Germinal center (tissue), 1 donor: ENCODE data around the gene BRAT1.

Experiments
- DNase-seq: peaks from one replicate; pipeline ENCODE4 v3.0.0; 2012; ENCODE audit warnings: mixed read lengths, low spot score

BRAT1 gene

DNA sequence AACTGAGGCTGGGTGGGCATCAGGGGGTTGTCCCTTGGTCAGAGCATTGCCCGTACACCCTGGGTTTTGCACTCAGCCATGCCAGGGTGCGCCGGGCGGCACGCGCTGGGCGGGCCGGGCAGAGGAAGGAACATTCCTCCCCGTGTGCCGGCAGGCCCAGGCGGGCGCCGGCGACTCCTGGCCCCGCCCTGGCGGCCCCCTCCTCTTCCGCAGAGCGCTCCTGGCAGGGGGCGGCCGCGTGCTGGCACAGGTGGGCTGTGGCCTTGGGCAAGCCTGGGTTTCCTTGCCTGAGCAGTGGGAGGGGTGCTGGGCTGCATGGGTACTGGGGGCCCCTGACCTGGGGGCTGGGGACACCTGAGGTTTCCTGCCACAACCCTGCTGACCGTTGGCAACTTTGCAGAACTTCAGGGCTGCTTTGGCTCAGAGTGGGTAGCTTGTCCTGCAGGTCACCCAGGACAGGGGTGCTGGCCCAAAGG, 31.8 kb downstream of the BRAT1 start:
- no peak for DNase-seq

DNA sequence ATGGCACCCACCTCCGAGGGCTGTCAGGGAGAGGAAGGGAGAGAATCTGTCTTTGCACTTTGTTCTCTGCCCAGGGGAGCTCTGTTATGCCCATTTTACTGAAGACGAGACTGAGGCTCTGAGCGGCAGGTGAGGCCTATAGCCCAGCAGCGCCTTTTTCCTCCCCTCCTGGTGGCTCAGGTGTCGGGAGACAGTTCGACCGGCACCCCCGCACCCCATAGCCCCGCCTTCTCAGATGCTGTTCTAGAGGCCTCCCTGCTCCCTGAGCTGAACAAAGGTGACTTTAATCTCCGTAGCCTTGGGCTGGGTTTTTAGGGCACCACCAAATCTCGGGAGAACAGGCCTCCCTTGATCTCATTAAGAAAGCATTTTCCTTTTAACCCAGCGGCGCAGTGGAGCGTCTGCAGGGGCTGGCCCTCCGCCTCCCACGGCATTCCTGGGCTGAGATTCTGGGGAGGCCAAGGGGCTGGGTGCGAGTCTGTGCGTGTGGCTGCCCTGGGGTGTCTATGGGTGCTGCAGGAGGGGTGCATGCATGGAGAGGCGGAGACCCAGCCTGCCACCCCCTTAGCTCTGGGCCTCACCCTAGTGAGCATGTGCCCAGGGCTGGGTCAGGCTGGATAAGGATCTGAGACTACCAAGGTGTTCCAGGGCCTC, 32.4 kb downstream of the BRAT1 start:
- DNase-seq, result no peak

DNA sequence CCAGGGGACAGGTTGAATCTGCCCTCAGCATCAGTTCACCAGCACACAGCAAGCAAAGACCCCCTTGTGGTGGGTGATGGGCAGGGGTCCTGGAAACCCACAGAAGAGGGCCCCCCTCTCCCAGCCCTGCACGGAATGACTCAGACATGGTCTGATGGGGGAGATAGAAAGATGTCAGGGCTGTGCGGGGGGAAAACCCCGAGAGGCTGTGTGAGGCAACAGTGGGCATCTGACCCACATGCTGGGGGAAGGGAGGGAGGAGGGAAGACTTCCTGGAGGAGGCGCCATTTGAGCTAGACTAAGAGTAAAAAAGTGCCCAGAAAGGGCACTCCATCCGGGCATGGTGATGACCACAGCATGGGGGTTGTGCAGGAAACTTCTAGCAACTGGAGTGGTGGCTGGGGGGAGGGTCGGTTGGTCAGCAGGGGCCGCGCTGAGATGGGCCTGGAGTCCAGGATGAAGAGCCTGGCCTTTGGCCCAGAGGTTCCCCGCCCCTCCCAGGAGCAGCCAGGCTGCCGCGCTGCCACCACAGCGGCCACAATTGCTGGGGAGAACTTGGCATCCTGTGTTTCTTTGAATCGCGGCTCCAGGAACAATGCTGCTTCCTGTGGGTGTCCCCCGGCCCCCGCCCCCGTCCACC, 33.3 kb downstream of the BRAT1 start:
- no peak for DNase-seq

DNA sequence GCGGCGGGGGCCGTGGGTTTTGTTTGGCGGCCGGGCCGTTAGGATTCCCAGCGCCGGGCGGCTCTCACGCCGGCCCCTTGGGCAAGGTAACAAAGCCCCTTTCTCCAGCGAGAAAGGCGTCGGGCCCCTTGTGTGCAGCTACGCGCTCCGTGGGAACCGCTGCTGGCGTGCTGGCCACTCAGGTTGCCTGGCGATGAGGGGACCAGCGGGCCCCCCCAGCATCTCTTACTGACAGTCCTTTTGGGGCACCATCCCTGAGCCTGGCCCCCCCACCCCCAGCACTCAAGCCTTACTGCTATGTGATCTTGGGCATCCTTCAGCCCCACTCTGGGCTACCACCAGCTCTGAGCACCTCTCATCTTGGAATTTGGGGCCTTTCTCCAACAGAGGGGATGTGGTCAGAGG, 34.0 kb downstream of the BRAT1 start:
- DNase-seq, result no peak

DNA sequence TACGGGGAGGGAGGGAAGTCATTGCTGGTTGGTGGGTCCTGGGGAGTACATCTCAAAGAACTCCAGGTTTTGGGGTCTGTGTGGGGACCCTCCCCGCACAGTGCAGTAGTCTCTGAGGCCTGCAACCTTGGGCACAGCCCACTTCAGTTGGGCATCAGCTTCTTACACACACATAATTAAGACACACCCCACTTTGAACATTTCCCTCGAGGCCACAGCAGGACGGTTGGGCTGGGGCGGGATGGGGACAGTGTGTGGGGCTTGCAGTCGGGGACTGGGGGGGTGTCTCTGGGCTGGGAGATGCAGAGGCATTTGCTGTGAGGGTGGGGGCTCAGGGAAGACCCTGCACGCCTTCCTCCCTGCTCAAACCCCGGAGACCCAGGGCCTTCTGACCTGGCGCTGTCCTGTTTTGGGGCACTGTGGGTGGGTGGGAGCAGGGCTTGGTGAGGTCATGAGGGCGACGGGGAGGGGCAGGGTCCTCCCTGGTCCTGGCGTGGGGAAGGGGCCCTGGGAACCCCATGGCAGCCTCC, 34.5 kb downstream of the BRAT1 start:
- no peak for DNase-seq

DNA sequence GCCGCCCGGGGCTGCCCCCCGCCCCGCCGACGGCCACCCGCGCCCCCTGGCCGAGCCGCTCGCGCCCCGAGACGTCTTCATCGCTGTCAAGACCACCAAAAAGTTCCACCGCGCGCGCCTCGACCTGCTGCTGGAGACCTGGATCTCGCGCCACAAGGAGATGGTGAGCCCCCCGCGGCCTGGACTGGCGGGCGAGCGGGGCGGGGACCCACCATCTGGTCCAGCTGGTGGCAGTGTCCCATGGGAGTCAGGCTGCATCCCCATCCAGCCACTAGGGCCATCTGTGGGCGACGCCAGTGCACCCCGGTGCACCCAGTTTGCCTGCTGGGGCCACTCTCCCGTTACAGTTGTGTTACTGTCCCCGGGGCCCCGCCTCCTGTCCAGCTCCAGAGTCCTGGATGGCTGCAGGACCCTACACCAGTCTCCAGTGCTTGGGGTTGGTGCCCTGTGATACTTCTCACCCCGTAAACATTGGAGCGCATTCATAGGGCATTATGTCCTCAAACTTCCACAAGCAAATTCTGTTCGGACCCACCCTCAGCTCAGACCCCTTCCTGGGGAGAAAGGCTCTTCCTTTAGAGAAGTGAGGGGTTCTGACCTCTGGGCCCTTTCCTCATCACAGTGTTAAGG, 35.1 kb downstream of the BRAT1 start:
- peak; percentile 33 for DNase-seq

DNA sequence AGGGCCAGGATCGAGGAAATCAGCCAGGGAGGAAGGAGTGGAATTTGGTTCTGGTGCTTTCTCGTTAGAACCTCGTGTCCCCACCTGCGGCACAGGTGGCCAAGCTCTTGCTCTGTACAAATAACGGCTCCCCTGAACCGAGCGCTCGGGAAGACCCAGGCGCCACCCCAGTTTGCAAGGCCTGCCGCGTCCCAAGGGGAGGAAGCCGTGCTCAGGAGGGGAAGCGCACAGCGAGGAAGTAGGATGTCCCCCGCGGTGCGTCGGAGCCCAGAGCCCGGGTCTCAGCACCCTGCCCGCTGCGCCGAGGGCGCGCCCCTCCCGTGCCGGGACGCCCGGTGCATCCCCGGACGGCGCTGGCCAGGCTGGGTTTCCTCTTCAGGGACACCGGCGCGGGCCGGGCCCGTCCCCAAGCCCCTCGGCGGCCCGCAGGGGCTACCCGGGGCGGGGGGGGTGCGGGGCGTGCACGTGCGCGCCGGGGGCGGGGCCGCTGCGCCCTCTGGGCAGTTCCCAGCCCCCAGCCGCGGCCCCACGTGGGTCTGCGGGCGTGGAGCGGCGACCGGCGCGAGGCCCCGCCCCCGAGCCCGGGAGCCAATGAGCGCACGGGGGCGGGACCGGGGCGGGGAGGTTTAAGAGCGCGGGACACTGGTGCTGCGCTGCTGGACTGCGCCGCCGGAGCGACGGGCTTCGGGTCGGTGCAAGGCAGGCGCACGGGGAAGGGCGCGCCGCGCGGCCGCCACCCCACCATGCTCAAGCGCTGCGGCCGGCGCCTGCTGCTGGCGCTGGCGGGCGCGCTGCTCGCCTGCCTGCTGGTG, 36.0 kb downstream of the BRAT1 start, which contains the start of gene LFNG:
Gene LFNG (plus strand): TSS at position 656 of the 812 bp plus-strand sequence. CDS start 88 bp downstream, at position 744.
- DNase-seq, result peak; percentile 97

DNA sequence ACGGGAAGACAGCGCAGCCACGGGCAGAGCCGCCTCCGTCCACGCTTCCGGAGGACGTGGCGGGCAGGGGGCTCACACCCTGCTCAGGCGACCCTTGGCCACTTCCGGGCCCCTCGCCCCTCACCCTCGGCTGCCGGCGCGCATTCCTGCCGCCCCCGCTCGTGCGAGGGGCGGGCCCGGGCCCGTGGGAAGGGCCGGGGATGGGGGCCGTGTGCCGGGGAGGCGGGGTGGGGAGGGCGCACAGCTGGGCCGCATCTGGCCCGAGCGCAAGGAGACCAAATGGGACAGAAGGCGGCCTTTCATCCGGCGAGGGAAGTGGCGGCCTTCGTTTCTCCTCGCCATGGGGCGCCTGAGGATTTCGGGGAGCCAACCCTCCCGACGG, 36.6 kb downstream of the BRAT1 start:
- DNase-seq, result no peak

DNA sequence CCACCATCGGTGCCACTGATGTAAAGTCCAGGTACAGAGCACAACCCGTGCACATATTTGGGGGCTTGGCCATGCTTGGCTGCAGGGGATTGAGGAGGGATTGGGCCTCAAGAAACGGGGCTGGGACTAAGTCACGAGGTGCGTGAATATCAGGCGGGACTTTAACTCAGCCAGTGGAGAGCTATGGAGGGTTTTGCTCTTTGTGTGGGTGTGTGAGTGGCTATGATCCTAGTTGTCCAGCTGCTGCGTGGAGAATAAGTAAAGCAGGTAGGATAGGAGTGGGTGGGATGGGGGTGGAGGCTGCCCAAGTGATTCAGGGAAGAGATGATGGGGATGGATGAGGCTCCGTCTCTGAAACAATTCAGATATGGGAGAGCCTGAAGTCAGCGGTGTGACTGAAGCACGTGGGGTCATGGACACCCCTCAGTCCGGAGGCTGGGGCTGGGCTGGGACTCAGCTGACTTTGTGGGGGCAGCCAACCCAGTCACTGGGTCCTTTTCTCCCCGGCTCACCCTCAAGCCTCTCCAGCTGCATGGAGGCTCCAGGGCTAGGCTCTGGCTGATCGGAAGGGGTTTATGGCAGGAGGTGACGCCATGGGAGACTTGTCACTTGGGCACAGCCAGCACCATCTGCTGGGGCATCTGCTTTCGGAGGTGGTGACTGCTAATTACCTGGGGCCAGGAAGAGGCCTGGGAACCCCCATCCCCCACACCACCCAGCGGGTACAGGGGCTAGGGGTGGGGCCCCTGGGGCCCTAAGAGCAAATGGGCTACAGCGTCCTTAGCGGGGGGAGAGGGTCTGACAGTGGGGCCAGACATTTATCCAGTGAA, 37.4 kb downstream of the BRAT1 start:
- DNase-seq, result no peak

DNA sequence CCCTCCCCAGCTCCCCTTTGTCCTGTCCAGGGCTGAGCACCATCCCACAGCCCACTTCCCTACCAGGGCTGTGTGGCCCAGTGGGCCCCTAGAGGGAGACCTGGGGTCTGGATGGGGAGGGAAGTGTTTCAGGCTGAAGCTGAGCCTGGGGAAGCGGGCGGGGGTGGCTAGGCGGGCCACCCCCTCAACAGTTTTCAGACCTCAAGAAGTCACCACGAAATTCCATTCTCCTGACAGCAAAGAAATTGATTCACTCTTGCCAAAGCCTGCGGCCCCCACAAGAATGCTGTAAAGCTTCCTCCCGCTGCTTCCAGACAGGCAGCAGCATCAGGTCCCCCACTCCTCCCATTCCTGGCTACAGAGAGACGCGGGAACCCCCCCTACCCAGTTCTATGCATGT, 38.3 kb downstream of the BRAT1 start:
- DNase-seq, result no peak

DNA sequence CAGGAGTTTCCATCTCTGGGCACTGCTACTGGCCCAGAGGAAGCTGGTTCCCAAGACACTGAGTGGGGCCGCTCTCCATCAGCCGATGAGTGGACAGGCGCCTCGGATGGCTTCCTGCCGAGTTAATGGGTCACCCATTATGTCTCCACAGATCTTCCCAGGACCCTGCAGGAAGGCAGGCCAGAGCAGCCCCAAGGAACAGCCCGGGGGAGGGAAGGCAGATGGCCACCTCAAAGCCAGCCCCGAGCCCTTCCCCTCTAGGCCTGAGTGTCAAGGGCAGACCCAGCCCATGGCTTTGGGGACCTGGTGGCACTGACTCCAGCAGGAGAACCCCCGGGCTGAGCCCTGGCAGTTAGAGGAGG, 39.1 kb downstream of the BRAT1 start:
- no peak for DNase-seq

DNA sequence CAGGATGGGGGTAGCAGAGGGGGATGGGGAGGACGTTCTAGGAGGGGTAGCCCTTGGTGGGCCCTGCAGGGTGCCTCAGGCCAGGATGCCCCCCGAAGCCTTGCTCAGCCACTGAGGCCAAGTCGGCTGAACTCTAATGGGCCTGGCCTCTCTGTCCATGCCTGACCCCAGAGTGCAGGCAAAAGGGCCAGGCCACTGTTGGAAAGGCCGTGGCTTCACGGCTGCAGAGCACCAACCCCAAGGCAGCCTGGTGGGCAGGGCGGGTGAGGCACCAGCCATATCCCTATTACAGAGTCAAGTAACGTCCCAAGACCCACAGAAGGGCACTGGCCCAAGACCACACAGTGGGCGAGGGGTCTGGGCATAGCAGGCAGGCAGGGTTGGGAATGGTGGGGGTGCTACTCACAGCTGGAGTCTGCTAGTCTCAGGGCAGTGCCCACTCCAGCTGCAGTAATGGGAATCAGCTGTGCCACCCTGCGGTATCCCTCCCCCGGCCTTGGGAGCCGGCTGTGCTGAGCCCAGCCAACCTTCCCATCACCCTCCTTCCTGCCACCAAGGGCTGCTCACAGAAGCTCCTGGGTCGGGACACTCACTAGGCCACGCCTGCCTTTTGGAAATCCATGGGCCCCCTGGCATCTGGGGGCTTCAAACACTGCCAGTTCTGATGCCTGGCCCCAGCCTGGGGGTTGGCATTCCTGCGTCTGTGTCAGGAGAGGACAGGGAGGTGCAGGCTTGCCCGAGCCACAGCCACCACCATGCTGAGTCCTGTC, 39.7 kb downstream of the BRAT1 start:
- no peak for DNase-seq

DNA sequence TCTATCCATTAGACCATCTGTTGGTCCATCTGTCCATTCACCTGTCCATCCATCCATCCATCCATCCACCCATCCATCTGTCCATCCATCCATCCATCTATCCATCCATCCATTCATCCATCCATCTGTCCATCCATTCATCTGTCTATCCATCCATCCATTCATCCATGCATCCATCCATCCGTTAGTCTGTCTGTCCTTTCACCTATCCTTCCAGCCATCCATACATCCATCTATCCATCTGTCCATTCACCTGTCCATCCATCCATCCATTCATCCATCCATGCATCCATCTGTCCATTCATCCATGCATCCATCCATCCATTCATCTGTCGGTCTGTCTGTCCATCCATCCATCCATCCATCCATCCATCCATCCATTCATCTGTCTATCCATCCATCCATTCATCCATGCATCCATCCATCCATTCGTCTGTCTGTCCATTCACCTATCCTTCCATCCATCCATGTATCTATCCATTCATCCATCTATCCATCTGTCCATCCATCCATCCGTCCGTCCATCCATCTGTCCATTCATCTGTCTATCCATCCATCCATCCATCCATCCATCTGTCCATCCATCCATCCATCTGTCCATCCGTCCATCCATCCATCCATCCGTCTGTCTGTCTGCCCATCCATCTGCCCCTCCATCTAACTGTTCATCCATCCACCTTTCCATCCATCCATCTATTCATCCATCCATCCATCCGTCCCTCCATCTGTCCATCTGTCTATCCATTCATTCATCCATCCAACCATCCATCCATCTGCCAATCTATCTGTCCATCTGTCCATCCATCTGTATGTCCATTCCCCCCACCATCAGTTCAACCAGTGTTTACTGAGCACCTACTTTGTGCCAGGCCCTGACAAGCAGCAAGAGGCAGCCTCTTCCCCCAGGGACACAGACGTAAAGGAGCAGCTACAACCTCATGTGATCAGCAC, 40.6 kb downstream of the BRAT1 start:
- DNase-seq, result no peak

DNA sequence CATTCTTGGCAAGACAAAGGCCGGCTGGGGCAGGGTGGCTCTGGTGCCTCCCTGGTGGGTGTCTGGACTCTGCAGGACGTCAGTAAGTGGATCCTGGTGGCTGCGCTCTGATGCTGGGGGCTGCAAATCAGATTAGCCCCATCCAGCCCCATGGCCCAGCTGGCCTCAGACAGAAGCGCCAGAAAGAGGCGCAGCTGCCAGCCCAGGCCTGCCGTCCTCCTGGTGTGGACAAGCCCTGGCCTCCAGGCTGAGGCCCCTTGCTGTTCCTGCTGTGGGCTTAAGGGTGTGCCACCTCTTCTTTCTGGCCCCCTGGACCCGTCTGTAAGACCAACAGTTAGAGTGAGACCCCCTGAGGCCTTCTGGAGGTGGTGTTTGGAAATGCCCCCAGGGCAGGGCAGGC, 41.6 kb downstream of the BRAT1 start:
- no peak for DNase-seq

DNA sequence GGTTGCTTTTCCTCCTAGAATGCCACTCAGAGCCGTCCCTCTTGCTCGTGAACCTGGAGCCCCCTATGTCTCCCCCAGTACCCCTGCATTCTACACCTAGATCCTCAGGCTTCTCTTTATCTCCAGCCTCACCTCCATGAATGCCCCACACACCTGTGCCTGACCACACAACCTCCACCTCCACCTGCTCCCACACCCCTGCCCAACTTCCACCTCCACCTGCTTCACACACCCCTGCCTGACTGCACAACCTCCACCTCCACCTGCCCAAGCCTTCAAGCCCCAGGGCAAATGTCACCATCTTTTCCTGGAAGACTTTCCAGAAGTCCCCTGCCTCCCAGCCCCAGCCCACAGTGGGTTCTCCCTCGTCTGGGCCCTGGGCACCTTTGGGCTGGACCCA, 42.6 kb downstream of the BRAT1 start:
- DNase-seq, result no peak

DNA sequence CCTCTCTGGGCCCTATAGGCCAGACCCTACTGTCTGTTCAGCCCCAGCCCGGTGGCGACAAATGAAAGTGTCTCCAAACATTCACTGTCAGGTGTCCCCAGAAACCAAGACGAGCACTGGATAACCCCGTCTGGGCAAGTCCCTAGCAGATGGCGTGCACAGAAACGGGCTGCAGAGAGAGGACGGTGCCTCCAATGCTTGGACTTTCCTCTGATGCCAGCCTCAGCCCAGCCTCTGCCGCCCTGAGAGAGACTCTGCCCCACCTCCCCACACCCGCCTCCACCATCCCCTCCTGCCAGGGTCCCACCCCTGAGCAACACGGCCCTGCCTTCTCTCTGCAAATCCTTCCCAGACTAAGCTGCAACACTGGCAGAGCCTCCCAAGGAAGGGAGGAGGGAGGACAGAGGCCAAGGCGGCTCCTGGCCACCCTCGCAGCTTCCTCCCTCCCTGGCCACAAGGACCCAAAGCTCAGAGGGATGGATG, 43.1 kb downstream of the BRAT1 start:
- DNase-seq, result no peak

DNA sequence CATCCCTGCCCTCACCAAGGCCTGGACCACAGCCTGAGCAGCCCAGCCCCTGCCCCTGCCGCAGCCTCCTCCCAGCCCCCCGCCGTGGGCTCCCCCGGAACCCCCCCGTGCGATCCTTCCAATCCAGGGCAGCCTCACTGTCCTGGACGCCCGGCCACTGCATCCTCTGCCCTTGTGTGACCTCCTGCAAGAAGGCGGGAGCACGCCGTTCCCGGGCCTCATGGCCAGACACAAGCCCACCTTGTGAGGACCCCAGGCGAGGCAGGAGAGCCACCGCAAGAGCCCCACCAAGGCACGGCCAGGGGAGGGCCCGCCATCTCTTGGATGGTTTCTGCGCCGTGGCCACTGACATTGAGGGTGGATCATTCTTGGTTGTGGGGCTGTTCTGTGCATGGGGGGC, 43.6 kb downstream of the BRAT1 start:
- DNase-seq, result no peak

DNA sequence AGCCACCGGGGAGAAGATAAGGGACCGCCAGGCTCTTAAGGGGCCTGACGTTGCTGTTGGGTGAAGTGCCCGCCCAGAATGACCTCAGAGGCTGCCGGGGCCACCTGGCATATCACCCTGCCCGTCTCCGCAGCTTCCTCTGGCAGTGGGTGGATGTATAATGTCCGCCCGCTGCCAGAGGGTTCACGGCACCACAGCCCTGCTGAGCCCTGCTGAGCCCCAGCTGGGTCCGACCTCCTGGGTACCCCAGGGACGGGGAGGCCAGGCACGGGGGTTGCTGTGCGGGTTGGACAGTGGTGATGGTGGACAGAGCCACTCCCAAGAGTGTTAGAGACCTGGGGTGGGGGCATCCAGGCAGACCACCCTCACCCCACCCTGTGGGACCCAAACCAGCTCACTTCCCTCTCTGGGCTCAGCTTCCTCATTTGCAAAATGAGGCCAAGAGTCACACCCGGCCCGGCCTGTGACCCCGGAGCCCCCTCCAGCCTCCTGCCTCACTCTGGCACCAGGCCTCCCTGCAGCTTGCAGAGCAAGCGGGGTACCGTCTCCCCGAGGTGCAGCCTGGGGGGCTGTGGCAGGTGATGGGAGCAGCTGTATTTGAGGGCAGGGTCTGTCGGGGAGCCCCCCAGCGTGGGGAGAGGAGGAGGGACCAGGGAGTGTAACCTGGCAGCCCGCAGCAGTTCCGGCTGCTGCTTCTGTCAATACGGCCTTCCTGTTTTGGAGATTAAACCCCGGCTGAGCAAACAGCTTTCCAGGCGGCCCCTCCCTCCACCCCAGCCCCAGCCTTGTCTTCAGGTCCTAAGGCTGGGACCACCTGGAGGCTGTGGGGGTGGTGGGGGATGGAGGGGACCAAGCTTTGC, 44.2 kb downstream of the BRAT1 start:
- peak; percentile 83 for DNase-seq
